OCI-M1 (cell line): ENCODE data around the gene BTNL9.
"Not testable (repeated sequence)": the region's sequence is repeated elsewhere in the genome, so short reads cannot be mapped to it uniquely, and the experiment has no call there.

Experiments used
- DNase-seq: peaks from one replicate; lab custom pipeline; 2025; lab: John Stamatoyannopoulos, UW

BTNL9 gene

DNA sequence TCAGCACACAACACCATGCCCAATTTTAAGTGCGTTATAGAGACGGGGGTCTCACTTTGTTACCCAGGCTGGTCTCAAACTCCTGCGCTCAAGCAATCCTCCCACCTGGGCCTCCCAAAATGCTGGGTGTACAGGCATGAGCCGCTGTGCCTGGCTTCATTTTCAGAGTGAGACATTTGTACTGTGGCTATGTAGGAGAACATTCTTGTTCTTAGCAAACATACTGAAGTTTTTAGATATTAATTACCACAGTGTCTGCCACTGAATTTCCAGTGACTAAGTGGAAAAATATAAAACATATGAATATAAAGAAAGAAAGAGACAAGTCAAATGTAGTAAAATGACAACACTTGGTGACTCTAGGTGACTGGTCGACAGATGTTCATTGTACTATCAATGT is 20.9 kb downstream of the BTNL9 start:
- no peak for DNase-seq

DNA sequence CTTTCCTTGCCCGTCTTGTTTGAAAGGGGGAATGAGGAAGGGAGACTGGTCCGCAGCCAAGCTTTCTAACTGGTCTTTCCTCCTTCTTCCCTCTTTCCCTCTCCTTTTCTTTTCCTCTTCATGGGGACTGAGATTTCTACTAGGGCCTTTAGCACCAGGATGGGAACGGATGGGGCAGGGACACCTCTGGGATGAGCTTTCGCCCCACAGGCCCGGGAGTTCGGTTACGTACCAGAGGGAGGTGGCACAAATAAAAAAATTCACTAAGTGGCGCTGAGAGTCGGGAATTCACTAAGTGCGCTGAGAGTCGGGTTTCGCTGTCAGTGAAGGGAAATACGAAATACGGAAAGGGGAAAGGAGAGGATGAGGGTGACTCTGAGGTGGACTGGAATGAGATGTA is 21.6 kb downstream of the BTNL9 start:
- no peak for DNase-seq

DNA sequence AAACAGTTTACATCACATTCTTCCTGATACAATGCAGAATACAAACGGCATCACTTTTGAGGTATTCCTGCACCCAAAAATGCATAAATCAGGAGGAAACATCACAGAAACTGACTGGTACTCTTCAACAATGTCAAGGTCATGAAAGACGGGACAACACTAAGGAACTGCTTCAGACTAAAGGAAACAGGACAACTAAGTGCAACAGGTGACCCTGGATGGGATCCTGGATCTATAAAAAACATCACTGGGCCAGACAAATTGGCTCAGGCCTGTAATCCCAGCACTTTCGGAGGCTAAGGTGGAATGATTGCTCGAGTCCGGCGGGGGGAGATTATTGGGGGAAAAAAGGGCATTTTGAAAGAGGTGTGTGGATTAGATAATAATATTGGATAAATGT is 22.6 kb downstream of the BTNL9 start:
- DNase-seq, result no peak

DNA sequence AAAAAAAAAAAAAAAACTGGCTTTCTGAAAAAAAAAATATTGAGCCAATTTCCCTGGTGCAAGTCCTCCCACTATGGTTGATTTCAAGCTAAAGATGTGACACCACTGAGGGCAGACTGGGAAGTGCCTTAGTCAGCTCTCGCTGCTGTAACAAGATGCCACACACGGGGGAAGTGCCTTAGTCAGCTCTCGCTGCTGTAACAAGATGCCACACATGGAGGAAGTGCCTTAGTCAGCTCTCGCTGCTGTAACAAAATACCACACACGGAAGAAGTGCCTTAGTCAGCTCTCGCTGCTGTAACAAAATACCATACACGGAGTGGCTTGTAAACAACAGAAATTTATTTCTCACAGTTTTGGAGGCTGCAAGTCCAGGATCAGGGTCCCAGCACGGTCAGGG is 23.4 kb downstream of the BTNL9 start:
- DNase-seq, result no peak

DNA sequence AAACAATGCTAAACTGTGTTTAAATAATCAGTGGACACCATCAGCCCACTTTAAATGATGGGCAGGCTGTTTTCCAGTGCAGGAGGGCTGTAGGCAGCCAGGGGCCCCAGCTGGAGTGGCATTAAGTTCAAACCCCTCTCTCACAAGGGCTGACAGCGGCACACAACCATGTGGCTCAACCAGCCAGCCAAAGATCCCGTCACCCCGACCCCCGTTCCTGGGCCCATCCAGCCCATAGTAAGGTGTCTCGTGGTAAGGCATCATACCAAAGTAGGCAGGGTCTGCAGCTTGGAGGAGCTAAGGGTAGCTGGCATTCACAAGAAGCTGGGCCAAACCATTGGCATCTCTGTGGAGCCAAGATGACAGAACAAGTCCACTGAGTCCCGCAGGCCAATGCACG is 24.9 kb downstream of the BTNL9 start:
- DNase-seq, result no peak

DNA sequence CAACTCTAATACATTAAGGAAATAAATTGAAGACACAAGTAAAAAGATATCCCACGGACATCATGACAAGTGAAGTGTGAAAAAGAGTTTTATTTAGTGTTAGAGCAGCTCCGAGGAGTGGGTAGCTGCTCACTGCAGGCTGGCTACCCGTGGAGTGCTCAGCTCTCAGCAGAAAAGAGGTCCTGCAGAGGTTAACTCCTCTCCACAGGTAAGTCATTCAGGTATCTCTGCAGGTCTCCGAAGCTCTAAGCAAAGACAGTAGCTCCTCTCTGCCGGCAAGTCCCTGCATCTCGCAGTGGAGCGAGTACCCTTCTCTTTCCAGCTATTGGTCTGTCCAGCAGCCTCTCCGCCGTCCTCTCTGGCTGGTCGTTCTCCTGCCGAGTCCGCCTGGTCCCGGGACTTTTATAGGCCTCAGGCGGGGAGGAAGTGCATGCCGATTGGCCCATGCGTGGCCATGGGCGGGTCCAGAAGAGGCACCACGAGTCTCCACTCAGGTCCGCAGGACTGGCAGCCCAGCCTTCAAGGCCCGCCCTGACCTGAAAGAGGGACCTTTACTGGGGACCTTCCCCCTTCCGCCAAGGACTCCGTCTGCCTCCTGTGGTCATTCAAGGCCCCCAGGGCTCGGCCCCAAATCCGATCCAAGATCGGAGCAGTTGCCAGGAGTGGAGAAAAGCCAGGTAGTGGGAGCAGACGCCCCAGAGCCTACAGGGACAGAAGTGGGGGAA is 29.9 kb downstream of the BTNL9 start:
- DNase-seq, result no peak

DNA sequence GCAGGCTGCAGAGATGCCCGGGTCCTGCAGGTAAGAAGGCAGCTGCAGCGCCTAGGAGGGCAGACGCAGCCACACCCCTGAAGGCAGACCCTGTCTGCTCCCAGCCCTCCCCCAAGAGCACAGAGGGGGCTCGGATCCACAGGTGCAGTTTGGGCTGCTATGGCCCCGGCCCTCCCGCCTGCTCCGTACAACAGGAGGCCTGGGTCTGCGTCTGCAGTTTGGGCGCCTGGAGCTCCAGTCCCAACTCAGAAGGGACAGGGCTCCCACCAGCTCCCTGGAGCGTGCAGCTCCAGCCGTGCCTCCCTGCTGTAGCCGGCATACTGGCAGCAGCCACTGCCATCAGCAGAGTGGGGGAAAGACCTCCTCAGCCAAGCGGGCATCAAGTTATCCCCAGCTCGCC is 30.5 kb downstream of the BTNL9 start:
- no peak for DNase-seq

DNA sequence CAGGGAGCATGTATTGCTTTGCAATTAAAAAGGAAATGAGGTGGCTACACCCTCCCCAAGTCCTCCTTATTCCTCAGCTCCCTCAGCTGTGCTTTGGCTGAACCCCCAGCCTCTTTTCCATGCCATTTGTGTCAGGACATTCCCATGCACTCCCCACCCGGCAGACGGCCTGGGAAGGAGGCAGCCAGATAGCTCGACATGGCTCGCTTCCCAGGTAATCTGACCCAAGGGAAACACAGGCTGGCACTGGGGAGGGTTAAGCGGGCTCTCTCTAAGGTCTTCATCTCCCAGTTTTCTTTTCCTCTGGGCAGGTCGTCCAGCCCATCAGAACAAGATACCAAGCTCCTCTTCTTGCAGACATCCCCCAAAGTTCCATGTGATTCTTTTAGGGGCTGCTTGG is 31.2 kb downstream of the BTNL9 start:
- no peak for DNase-seq

DNA sequence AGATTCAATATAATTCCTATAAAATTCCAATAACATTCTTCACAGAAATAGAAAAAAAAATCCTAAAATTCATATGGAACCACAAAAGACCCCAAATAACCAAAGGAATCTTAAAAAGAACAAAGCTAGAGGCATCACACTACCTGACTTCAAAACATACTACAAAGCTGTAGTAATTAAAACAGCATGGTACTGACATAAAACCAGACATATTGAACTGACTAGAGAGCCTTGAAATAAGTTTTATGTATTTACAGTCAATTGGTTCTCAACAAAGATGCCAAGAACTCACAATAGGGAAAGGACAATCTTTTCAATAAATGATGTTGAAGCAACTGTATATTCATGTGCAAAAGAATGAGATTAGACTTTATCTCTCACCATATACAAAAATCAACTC is 36.9 kb downstream of the BTNL9 start:
- no peak for DNase-seq

DNA sequence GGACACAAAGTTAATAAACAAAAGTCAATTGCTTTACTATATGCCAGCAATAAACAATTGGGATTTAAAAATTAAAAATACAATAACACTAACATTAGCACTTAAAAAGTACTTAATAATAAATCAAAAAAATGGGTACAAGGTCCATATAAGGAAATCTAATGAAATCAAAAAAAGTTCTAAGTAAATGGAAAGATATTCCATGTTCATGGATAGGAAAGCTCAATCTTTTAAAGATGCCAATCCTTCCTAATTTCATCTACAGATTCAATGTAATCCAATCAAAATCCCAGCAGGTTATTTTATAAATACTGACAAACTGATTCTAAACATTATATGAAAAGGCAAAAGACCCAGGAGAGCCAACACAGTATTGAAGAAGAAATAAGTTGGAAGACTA is 41.9 kb downstream of the BTNL9 start:
- DNase-seq, result no peak

DNA sequence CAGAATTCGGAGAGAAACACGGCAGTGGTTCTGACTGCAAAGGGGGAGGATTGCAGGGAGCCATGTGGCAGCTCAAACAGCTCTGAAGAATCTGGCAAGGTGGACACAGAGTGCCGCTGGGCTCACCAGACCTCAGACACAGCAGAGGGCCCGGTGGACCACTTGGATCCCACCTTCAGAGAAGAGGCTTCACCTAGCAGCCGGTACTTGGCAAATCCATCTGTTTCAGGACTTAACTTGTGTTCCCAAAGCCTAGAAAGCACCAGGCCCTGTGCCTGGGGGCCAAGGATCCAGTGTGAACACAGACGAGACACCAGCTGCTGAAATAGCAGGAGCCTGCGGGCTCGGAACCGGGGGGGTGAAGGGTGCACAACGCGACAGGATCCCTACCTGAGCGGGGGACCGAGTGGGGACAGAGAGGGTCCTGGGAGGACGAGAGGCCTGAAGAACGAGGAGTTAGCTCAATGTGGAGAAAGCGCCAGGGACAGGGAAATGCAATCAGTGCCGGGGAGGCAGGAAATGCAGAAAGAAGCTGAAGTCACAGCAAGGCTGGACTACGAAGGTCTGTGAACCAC is 44.6 kb downstream of the BTNL9 start:
- no peak for DNase-seq

DNA sequence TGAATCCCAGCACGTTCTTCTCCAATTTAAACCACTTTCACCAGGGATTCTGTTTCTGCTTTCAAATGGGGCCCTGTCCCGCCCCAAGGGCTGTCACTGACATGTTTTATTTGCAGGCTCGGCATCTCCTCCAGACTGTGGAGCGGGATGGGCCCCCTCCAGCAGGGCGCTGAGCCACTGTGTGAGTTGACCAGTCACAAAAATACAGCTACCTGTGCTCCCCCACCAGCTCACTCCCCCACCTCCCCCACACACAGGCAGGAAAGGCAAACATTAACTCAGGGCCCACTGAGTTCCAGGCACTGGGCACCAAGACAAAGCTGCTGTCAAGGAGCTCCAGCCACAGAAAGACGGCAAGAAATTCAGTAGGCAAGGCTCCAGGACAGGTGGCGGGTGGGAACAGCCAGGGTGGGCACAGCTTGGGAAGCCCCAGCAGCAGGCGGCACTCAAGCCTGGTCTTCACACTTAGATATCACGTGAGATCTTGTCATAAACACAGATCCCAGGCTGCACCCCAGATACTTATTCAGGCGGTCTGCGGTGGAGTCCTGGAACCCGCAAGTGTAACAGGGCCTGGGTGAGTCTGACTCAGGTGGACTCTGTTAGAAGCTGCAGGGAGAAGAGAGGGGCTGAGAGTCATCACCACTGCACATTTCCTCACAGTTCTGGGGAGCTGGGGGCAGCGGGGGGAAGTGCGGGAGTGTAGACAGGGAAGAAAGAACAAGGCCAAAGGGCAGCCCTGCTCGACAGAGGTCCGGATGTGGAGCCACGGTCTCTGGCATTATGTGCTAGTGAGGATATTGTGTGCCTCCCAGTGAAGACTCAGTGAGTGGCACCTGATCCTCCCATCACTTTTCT is 46.2 kb downstream of the BTNL9 start:
- DNase-seq, result no peak

DNA sequence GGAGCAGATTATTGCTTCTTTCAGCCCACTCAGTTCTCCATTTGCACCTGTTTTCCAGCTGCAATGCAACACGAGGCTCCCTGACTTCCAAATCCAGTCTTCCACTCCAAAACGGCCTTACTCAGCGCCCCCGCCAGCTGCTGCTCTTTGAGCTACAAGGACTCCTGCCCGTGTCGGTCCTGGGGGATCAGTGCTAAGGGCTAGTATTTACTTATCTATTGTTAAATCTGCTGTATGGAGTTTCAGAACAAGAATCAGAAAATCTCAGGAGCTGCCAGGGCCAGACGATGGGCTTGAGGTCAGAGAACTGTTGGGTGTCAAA is 46.8 kb downstream of the BTNL9 start:
- DNase-seq, result no peak

DNA sequence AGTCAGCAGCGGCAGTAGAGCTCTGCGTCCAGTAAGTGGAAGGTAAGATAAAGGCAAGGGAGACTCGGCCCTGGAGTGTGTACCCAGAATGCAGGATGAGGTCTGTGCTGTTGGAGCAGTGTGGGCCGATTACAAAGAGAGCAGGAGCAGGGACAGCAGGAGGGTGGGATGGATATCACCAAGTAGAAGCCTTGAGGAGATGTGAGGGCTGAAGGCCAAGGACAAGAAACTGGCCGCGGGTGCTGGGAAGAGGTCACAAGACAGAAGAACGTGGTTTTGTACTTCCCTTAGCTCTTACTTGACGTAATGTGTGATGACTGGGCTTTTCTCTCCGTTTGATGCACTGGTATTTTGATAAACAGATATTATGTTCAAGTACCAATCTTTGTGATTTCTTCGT is 47.2 kb downstream of the BTNL9 start:
- DNase-seq, result peak; percentile 44

DNA sequence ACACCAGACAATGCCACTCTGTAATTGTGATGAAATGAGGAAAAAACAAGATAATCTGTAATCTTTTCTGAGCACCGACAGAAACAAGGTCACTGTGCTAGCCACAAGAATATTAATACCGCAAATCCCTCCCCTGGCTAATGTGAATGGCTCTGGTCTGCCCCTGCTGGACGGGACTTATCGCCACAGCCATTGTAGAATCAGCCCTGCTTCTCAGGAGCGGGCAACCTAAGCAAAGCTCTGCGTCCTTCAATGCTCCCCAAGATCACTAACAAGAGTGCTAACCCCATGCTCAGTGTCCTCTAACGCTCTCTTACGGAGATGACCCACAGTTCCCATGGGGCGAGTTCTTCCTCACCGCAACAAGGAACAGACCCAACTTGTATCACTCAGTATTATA is 48.2 kb downstream of the BTNL9 start:
- peak; percentile 35 for DNase-seq

DNA sequence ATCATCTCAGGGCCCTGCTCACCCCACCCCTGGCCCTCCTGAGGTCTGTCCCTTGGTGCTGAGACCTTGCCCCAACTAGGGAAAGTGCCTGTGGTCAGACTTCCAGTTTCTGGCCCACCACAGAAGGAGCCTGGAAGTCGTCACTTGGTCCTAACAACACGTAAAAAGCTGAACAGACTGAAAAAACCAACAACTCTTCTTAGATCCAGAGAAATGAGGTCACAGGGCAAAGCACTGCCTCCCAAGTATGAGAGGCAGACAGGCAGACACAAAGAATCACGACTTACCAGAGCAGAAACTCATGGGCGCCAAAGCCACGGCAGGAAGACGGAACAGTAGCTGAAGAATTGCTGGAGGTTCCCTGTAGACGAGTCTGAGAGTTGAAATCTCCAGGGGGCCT is 52.4 kb downstream of the BTNL9 start:
- DNase-seq, result no peak

DNA sequence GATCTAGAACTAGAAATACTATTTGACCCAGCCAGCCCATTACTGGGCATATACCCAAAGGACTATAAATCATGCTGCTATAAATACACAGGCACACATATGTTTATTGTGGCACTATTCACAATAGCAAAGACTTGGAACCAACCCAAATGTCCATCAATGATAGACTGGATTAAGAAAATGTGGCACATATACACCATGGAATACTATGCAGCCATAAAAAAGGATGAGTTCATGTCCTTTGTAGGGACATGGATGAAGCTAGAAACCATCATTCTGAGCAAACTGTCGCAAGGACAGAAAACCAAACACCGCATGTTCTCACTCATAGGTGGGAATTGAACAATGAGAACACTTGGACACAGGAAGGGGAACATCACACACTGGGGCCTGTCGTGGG is 55.1 kb downstream of the BTNL9 start:
- DNase-seq, result not testable (repeated sequence)

DNA sequence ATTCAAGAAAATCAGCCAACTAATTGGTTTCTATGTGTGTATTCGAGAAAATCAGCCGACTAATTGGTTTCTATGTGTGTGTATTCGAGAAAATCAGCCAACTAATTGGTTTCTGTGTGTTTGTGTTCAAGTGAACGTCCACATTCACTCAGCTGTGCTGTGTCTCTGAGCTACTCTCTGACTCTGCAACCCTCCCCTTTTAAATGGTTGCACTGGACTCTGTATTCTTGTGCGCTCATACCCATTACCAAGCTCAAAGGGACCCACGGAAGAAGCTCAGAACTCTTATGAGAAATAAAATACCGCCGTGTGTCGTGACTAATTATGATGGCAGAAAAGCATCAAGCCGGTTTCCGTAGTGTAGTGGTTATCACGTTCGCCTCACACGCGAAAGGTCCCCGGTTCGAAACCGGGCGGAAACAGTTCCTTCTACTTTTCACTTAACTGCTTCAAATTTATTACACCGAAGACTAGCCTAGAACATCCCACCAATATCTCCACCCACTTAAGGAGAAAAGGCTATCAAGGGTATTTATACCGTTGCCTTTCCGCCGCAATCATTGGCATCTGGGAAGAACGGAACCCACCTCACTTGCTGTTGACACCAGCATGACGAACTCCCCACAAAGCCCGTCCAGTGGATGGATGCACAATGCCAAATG is 56.8 kb downstream of the BTNL9 start:
- not testable (repeated sequence) for DNase-seq

DNA sequence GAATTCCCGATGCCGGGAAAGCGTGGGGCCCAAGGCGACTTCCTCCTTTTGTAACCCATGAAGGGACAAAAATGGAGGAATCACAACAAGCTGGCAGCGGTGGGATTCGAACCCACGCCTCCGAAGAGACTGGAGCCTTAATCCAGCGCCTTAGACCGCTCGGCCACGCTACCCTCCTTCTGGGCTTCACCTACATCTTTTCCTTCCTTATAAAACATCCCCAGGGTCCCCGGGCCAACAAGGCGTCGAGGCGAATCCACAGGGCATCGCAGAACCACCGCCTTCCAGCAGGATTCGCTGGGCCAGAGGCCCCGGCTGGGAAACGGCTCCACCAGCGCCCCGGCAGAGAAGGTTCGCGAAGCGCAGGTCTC is 57.3 kb downstream of the BTNL9 start:
- DNase-seq, result not testable (repeated sequence)

DNA sequence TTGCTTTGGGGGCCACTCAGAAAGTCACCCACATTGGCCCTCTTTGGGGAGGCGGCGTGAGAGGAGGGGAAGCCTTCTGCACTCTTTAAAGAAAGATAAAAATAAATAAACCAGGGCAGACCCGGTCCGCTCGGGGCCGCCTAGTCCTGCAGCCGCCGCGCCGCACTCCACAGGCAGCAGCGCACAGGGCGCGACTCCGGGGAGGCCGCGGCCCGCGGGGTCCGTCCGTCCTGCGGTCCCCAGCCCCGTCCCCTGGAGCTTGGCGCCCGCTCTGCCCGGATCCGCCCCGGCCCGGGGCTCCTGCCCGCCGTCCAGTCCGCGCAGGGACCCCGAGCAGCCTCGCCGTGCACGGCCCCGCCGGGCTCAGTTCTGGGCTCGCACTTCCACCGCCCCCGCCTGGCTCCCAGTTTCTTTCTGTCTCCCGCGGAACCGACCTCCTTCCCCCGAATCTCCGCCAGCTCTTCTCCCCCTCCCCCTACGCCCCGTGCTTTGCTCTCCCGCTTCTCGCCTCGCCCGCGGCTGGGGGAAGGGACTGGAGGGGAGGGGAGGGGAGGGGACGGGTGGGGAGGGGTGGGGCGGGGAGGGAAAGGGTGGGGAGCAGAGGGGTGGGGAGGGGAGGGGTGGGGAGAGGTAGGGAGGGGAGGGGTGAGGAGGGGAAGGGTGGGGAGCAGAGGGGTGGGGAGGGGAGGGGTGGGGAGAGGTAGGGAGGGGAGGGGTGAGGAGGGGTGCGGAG is 57.9 kb downstream of the BTNL9 start:
- DNase-seq, result not testable (repeated sequence)

DNA sequence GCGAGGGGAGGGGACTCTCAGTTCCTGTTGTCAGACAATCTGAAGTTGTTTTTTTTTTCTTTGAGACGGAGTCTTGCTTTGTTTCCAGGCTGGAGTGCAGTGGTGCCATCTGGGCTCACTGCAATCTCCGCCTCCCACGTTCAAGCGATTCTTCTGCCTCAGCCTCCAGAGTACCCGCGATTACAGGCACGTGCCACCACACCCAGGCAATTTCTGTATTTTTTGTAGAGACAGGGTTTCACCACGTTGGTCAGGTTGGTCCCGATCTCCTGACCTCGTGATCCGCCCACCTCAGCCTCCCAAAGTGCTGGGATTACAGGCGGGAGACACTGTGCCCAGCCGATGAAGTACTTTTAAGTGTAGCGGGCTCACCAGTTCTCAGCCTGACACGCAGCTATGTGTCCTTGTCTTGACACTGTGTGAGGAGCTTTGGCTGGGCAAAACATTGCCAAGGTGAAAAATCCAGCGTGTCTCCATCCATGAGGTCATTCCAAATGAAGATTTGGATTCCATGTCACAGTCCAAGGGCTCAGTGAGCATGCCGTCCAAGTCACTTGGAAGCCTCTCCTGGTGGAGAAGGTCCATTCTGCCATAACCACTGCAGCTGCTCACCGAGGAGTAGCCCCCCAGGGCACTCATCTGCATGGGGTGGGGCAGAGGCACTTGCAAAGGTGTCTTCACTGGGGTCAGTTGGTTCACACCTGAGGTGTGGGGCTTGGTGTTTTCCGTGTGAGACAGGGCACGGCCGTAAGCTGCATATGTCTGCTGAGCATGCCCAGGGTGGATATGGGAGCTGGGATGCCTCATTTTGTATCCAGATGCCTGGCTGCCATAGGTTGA is 58.9 kb downstream of the BTNL9 start:
- peak; percentile 23 for DNase-seq
